CD14-positive monocyte (primary cell): Measurements from ENCODE around the gene ATXN7L1. TPM values are rescaled to one million over a fixed set of nuclear protein-coding genes. Genes with fewer than 3 reads are reported as not detected.

ENCODE experiments used
- DNase-seq, 3 donors: peaks; one replicate each; pipeline ENCODE4 v3.0.0-alpha.2; 2011 to 2022
- H2AFZ ChIP-seq: 2 replicates; pipeline ENCODE4 v1.6.0; 2012; ENCODE audit warnings: mild to moderate bottlenecking, low read depth, low read length, inconsistent platforms; ENCODE audit not compliant: insufficient read depth, poor library complexity, severe bottlenecking
- H3K27ac ChIP-seq, 2 donors: 1 replicate in 1 of 2; 2 replicates in 1 of 2; pipeline ENCODE4 v1.5.1; 2012 to 2013; ENCODE audit warnings: low read length in 2 of 2, control low read depth in 1 of 2, inconsistent platforms in 1 of 2, low read depth in 1 of 2, mild to moderate bottlenecking in 1 of 2
- H3K27me3 ChIP-seq, 2 donors: one replicate each; pipeline versions ENCODE4 v1.6.0 to v1.6.1; 2011 to 2013; ENCODE audit warnings: low read length in 2 of 2; ENCODE audit not compliant: control insufficient read depth in 2 of 2, insufficient read depth in 2 of 2
- H3K36me3 ChIP-seq, 2 donors: replicated peaks in 1 of 2; 1 replicate in 1 of 2; 2 replicates in 1 of 2; pipeline versions ENCODE4 v1.5.1 to v1.6.1; 2012 to 2013; ENCODE audit warnings: low read length in 2 of 2, control low read depth in 1 of 2, inconsistent platforms in 1 of 2, mild to moderate bottlenecking in 1 of 2; ENCODE audit not compliant: insufficient read depth in 2 of 2, control insufficient read depth in 1 of 2
- H3K4me1 ChIP-seq, 2 donors: 1 replicate in 1 of 2; 2 replicates in 1 of 2; pipeline versions ENCODE4 v1.5.1 to v1.6.1; 2012 to 2013; ENCODE audit warnings: low read length in 2 of 2, control low read depth in 1 of 2, inconsistent platforms in 1 of 2, mild to moderate bottlenecking in 1 of 2, moderate library complexity in 1 of 2; ENCODE audit not compliant: insufficient read depth in 2 of 2, control insufficient read depth in 1 of 2
- H3K4me2 ChIP-seq: replicated peaks from 2 replicates; pipeline ENCODE3; 2012; ENCODE audit warnings: low read length, moderate library complexity, mild to moderate bottlenecking; ENCODE audit not compliant: poor library complexity, severe bottlenecking; ENCODE audit errors: extremely low read depth
- H3K4me3 ChIP-seq, 3 experiments: fragments of 200-600 bp in 1 of 3; sonication (generic) in 1 of 3; replicated peaks in 1 of 3; 1 replicate in 2 of 3; 2 replicates in 1 of 3; pipeline ENCODE4 v1.5.1; 2011 to 2013; ENCODE audit warnings: low read length in 3 of 3, mild to moderate bottlenecking in 3 of 3, control low read depth in 2 of 3, low read depth in 2 of 3, inconsistent platforms in 1 of 3, moderate library complexity in 1 of 3
- H3K79me2 ChIP-seq: 2 replicates; pipeline ENCODE4 v1.6.0; 2012; ENCODE audit warnings: mild to moderate bottlenecking, control low read depth, inconsistent platforms, low read length, moderate library complexity; ENCODE audit not compliant: insufficient read depth
- H3K9ac ChIP-seq: 2 replicates; pipeline ENCODE4 v1.6.0; 2017; ENCODE audit warnings: low read length, mild to moderate bottlenecking; ENCODE audit not compliant: insufficient read depth, poor library complexity, severe bottlenecking
- H3K9me3 ChIP-seq, 2 donors: replicated peaks in 1 of 2; 1 replicate in 1 of 2; 2 replicates in 1 of 2; pipeline versions ENCODE4 v1.5.1 to v1.6.1; 2012 to 2013; ENCODE audit warnings: low read length in 2 of 2, control low read depth in 1 of 2; ENCODE audit not compliant: control insufficient read depth in 1 of 2, insufficient read depth in 1 of 2
- H4K20me1 ChIP-seq: 2 replicates; pipeline ENCODE4 v1.6.0; 2012; ENCODE audit warnings: mild to moderate bottlenecking, low read length, control low read depth, moderate library complexity; ENCODE audit not compliant: insufficient read depth
- H3K27ac Mint-ChIP-seq, 7 donors: one replicate each; pipeline ENCODE4 v1.8.0; 2020; ENCODE audit warnings: mild to moderate bottlenecking in 7 of 7, mixed read lengths in 7 of 7, moderate library complexity in 6 of 7, inconsistent platforms in 2 of 7
- H3K27me3 Mint-ChIP-seq, 3 donors: one replicate each; pipeline ENCODE4 v1.8.0; 2021 to 2022; ENCODE audit warnings: low read depth in 3 of 3, mild to moderate bottlenecking in 3 of 3, mixed read lengths in 3 of 3, moderate library complexity in 3 of 3, inconsistent platforms in 1 of 3
- H3K36me3 Mint-ChIP-seq, 2 donors: one replicate each; pipeline ENCODE4 v1.8.0; 2020; ENCODE audit warnings: mixed read lengths in 2 of 2, inconsistent platforms in 1 of 2, mild to moderate bottlenecking in 1 of 2
- H3K4me1 Mint-ChIP-seq: one replicate; pipeline ENCODE4 v1.8.0; 2020; ENCODE audit warnings: mild to moderate bottlenecking, mixed read lengths
- H3K4me3 Mint-ChIP-seq, 2 donors: one replicate each; pipeline ENCODE4 v1.8.0; 2020; ENCODE audit warnings: mild to moderate bottlenecking in 2 of 2, mixed read lengths in 2 of 2, moderate library complexity in 1 of 2
- H3K9me3 Mint-ChIP-seq, 7 donors: one replicate each; pipeline ENCODE4 v1.8.0; 2020 to 2022; ENCODE audit warnings: mixed read lengths in 7 of 7, mild to moderate bottlenecking in 6 of 7, moderate library complexity in 6 of 7, inconsistent platforms in 2 of 7
- CTCF ChIP-seq: fragments of 200-600 bp; IDR thresholded peaks from one replicate; pipeline ENCODE4 v1.8.0; 2022; ENCODE audit warnings: antibody characterized with exemption, mild to moderate bottlenecking
- WGBS: methylation state at CpG from one replicate; pipeline ENCODE4 v1.1.5; 2013; ENCODE audit warnings: missing lambda C conversion rate; ENCODE audit not compliant: insufficient coverage; 5-methylcytosine and 5-hydroxymethylcytosine counted together
- intact Hi-C, 2 donors: fragments of 100-400 bp; cut with micrococcal nuclease; formaldehyde crosslinking; loops; one replicate each; pipeline versions ENCODE4 v1.15.0 to v1.15.1; 2023
- polyA plus RNA-seq, 3 donors: library from polyadenylated mRNA; depleted of rRNA in 1 of 3; unstranded in 2 of 3; stranded (reverse) in 1 of 3; fragments of 300-500 nt in 2 of 3; fragments of >200 nt in 1 of 3; fragmentation: Illumina TruSeq in 2 of 3; gene quantifications; 1 replicate in 2 of 3; 2 replicates in 1 of 3; pipeline ENCODE4 v1.2.3, GENCODE V29; 2012 to 2021

ATXN7L1 gene
- polyA plus RNA-seq, 3 donors = 4.5 to 12.2 (median 11.2) TPM

- Histone ChIP-seq H3K4me3 (no peak overlapping the region), H3K27ac (no peak overlapping the region), H4K20me1 (no peaks in the 10 kb centered on the region), H3K79me2 (no peaks in the 10 kb centered on the region), H3K27me3 (no peaks in the 10 kb centered on the region), H3K4me1 (peaks cover 8% of the 10 kb centered on the region in 2 donors), H3K36me3 (no peaks in the 10 kb centered on the region), H3K4me2 (no peak overlapping the region), H3K9me3 (peaks cover 11 to 23% of the 10 kb centered on the region in 2 donors), H2AFZ (no peak overlapping the region), H3K9ac (no peak overlapping the region)
- Mint-ChIP-seq H3K4me1 (peaks cover 8% of the 10 kb centered on the region), H3K36me3 (peaks cover 0 to 3% of the 10 kb centered on the region in 2 donors), H3K27ac (no peak overlapping the region), H3K9me3 (peaks cover 8 to 26% (median 19%) of the 10 kb centered on the region in 7 donors), H3K4me3 (no peak overlapping the region), H3K27me3 (peaks cover 3 to 10% (median 9%) of the 10 kb centered on the region in 3 donors)
- no peak for TF ChIP-seq CTCF
- no peak for DNase-seq
- 94% methylated on average over 2 of the region's 39 CpGs for WGBS
- intact Hi-C loops = no loop called here
Measured at GRCh38 chr7:105583061-105583460, 293.3 kb downstream of the ATXN7L1 start.

GRCh38 chr7:105581066-105581811 lies 295.2 kb downstream of the ATXN7L1 start, which contains the start of gene EFCAB10:
EFCAB10 (minus strand) TSS chr7:105581493; CDS start chr7:105581463, 30 bp downstream.
- H3K9me3 Mint-ChIP-seq = peaks cover 8 to 26% (median 19%) of the 10 kb centered on the region in 7 donors
- WGBS = 17% methylated on average over 34 of the region's 36 CpGs
- H3K36me3 ChIP-seq = no peaks in the 10 kb centered on the region
- peaks cover 0 to 3% of the 10 kb centered on the region in 2 donors for H3K36me3 Mint-ChIP-seq
- no peak within 1 kb of the TSS for H3K27ac ChIP-seq
- intact Hi-C loops = no loop called here
- H3K4me3 Mint-ChIP-seq = peak within 1 kb of the TSS; percentile 65 to 88
- H3K9me3 ChIP-seq = peaks cover 11 to 23% of the 10 kb centered on the region in 2 donors
- H3K79me2 ChIP-seq = no peaks in the 10 kb centered on the region
- peak; percentile 6 to 43 (median 19) for DNase-seq
- peaks cover 3 to 10% (median 9%) of the 10 kb centered on the region in 3 donors for H3K27me3 Mint-ChIP-seq
- peak within 1 kb of the TSS in 1 of 7 donors; percentile 53 for H3K27ac Mint-ChIP-seq
- H3K27me3 ChIP-seq = no peaks in the 10 kb centered on the region
- H3K4me3 ChIP-seq = peak within 1 kb of the TSS; percentile 16 to 69 (median 34)
- peaks cover 8% of the 10 kb centered on the region in 2 donors for H3K4me1 ChIP-seq
- no peak for TF ChIP-seq CTCF
- peak within 1 kb of the TSS; percentile 53 for H3K9ac ChIP-seq
- H4K20me1 ChIP-seq = no peaks in the 10 kb centered on the region
- peak within 1 kb of the TSS; percentile 74 for H2AFZ ChIP-seq
- H3K4me2 ChIP-seq = peak within 1 kb of the TSS; percentile 72
- peaks cover 8% of the 10 kb centered on the region for H3K4me1 Mint-ChIP-seq
